B cell (primary cell): ENCODE measurements around the gene MAN2A1.
"Not testable (repeated sequence)": the region's sequence is repeated elsewhere in the genome, so short reads cannot be mapped to it uniquely, and the experiment has no call there.

Source experiments
- CTCF ChIP-seq: fragments of 200-600 bp; IDR thresholded peaks from one replicate; pipeline ENCODE4 v1.8.0; 2022; ENCODE audit warnings: antibody characterized with exemption, mild to moderate bottlenecking
- EZH2 ChIP-seq: IDR thresholded peaks from 2 replicates; pipeline ENCODE4 v1.6.1; 2012; ENCODE audit warnings: borderline replicate concordance, low read depth, mild to moderate bottlenecking, moderate library complexity, low read length; ENCODE audit not compliant: insufficient read depth, poor library complexity, severe bottlenecking

- not testable (repeated sequence) for TF ChIP-seq CTCF, EZH2
Observed at GRCh38 chr5:109760130-109760529, 70.4 kb downstream of the MAN2A1 start.
